HG02571 (cell line): ENCODE data around the gene GALNT2.
A peak's percentile ranks its signal among the peaks of the same experiment; 100 is the strongest.

Source experiments
- ATAC-seq: cut with Tn5 transposase; IDR thresholded peaks from one replicate; pipeline ENCODE4 v1.9.1; 2021; ENCODE audit warnings: mild to moderate bottlenecking, moderate library complexity; ENCODE audit not compliant: unreplicated experiment

GALNT2 gene

DNA sequence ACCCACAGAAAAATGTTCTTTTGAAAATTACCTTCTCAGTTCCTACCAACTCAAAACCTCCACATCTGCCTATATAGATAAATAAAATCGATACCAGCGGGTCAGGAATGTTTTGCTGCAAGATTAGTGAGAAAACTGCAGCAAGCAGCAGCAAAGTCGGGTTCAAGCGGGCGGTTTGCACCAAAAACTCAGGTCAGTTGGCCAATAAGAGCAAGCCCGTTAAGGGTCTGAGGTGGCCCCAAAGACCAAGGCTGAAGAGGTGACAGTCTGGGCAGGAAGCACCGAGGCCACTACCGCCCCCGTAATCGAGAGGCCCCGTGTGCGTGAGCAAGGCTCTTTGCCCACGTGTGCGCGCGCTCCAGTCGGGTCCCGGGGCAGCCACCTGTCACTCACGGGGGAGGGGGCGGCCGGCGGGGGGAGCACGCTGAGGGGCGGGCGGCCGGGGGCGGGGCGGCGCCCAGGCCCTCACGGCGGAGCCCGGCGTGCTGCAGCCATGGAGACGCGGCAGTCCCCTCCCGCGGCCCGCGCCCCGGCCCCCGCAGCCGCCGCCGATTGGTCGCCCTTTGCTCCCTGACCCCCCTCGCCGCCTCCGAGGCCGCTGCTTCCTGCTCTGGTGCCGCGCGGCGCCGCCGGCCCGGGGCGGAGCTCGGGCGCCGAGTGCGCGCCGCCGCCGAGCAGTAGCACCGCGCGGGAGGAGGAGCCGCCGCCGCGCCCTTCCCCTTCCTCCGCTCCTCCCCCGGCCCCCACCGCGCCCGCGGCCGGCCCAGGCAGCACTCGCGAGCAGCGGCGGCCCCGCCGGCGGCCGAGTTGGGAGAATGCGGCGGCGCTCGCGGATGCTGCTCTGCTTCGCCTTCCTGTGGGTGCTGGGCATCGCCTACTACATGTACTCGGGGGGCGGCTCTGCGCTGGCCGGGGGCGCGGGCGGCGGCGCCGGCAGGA is at the start of gene GALNT2:
TSS of gene GALNT2 (plus strand) at position 773 of the 939 bp plus-strand sequence. CDS start at position 816, 43 bp downstream.
- ATAC-seq: peak; percentile 87

DNA sequence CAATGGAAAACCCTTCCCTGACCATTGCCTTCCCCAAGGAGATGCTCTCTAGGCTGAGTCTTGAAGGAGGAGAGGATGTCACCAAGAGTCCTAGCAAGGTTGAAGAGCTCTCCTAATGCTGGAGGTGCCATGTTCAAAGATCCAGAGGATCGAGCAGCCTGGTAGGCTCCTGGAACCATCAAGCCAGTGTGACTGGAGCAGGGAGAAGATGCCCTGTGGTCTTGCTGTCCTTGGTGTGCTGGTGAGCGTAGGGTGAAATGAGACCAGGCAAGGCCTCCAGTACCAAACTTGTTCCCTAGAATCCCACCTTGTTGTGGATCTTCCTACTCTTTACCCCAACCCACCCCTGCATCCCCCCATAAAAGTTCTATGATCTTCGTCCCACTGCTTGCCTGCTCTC is 46.6 kb upstream of the GALNT2 start:
- ATAC-seq: no peak

GRCh38 chr1:230022666-230023380 is 44.2 kb upstream of the GALNT2 start:
- no peak for ATAC-seq

- ATAC-seq: no peak
Observed at GRCh38 chr1:230025686-230026085, 41.4 kb upstream of the GALNT2 start.

GRCh38 chr1:230026139-230026538 is 40.9 kb upstream of the GALNT2 start:
- ATAC-seq: no peak

DNA sequence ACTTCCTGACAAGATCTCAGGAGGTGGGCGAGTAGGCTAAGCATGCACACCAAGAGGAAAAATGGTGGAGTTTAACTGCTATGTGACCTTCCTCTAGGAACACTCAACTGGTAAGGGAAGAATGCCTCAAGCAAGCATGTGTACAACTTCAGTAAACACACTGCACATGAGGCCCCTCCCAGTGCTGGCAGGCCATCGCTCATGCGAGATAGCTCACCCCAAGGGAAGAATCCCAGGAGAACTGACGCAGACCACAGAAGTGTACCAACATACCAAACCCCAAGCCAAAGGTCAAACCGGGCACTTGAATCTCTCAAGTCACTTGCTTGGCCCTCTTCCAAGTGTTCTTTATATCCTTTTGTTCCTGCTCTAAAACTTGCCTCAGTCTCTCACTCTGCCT is 40.5 kb upstream of the GALNT2 start:
- no peak for ATAC-seq

- ATAC-seq: no peak
Observed at GRCh38 chr1:230028602-230029223, 38.3 kb upstream of the GALNT2 start.

GRCh38 chr1:230029244-230029941 is 37.6 kb upstream of the GALNT2 start:
- no peak for ATAC-seq

DNA sequence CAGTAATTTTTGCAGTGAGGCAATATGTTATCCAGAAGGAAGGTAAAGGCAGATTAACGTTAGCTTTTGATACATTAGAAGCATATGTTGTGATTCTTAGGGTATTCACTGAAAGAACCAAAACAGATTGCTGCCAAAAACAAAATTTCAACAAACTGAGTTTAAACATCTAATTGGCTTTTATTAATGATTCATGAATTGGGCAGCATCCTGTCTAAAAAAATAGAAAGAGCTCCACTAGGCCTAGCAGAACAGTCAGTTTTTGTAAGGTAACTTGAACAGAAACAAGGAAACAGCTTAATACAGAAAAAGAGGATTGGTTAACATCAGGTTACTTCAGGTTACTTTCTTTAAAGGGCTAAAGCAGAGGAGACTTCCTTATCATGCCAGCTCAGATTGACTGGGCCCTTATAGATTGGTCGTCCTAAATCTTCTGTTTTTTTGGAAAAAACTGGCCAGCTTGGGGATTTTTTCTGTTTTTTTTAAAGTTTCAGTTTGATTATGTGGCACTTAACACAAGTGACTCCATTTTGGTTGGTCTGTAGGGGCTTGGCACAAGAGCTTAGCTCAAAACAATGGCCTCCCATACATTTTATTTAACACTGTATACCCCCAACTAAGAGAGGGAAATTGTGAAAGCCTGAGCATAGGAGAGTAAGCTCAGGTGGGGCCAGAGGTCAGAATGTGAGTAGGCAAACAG is 36.8 kb upstream of the GALNT2 start:
- ATAC-seq: no peak

DNA sequence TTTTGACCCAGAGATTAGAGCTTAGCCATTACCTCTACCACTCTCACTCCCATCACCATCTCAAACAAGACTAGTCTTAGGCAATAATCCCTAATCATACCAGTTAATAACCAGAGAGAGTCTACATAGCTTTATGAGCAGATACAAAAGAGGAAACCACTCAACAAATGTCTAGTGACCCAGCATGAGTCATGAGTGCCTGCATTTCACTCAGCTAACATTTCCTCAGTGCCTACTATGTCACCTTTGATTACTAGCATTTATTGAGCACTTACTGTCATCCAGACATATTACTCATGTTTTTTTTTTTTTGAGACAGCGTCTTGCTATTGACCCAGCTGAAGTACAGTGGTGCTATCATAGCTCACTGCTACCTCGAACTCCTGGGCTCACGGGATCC is 35.9 kb upstream of the GALNT2 start:
- no peak for ATAC-seq

GRCh38 chr1:230032516-230033281 is 34.3 kb upstream of the GALNT2 start:
- ATAC-seq: no peak

DNA sequence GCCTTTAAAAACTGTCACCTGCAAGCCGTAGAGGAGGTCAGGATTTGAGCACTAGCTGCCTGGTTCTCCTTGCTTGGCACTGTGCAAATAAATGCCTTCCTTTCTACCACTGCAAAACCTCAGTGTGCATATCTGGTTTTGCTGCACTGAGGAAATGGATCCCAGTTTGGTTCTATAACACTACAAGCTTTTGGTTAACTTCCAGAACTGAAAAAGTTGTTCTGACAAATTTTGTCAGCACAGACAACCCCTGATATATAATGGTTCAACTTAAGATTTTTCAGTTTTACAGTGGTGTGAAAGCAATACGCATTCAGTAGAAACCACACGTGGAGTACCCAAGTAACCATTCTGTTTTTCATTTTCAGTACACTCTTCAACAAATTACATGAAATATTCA is 29.8 kb upstream of the GALNT2 start:
- ATAC-seq: no peak

DNA sequence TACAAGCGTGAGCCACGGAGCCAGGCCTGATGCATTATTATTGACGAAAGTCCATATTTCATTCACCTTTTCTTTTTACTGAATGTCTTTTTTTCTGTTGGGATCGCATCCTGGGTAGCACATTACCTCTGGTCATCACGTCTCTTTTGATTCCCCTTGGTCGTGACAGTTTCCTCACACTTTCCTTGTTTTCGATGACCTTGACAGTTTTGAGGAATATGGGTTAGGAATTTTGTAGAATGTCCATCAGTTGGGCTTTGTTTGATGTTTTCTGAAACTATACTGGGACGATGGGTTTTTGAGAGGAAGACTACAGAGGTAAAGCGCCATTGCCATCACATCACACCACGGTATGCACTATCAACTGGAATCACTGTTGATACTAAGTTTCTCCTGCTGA is 26.6 kb upstream of the GALNT2 start:
- ATAC-seq: no peak

DNA sequence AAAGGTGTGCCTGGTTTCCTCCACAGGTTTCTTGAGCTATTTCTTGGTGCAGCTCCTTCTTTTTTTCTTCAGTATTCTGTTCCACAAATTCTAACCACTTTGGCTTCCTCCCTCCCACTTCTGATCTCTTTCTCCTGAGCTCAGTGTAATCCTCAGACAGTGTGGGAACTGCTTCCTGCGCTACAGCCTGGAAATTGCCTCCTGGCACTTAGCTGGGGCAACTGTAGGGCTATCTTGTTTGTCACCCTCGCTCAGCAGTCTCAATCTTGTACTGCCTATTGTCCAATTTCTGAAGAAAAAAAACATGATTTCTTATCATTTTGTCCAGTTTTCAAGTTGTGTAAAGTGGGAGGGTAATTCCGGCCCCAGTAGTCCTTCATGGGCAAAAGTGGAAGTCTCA is 24.0 kb upstream of the GALNT2 start:
- ATAC-seq: no peak

DNA sequence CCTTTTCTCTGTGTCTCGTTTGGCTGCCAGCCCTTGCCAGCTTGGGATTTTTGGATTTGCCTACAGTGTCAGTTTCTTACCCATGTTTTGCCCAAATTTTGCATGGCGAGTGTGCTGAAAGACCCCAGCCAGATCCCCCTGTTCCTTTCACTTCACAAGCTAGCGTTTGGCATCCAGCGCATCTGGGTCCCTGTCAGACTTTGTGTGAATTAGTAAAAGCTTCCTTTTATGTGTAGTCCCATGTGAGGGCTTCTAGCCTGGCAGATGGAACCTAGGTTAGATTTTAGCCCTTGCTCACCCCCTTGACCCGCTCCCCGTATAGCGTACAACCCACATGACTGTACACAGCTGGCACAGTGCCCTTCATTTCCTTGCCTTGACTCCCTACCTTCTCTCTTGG is 22.3 kb upstream of the GALNT2 start:
- no peak for ATAC-seq

GRCh38 chr1:230047114-230047865 is 19.7 kb upstream of the GALNT2 start:
- no peak for ATAC-seq

DNA sequence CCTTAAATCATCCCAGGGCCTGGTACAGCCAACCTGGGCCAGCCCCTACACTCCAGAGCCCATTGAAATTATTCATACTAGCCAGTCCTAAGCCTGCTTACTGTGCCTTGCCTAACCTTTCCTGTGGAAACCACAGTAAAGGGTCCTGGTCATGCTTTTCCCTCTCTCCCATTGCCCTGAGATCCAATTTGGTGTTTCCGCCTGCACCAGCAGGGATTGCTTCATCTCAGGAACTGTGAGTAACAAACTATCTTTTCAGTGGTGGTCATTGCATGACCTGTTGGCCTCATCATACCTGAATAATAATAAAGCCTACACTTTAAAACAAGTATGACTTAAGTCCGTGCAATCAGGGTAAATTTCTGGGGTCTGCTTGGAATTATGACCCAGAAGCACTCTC is 18.7 kb upstream of the GALNT2 start:
- no peak for ATAC-seq

GRCh38 chr1:230048922-230049321 is 18.1 kb upstream of the GALNT2 start:
- no peak for ATAC-seq

- no peak for ATAC-seq
Observed at GRCh38 chr1:230049731-230050130, 17.3 kb upstream of the GALNT2 start.
